GM21737 (cell line): Measurements from ENCODE around the gene KLHL17.
A peak's percentile ranks its signal among the peaks of the same experiment; 100 is the strongest.

Experiments
- ATAC-seq: cut with Tn5 transposase; IDR thresholded peaks from one replicate; pipeline ENCODE4 v1.9.1; 2021; ENCODE audit warnings: mild to moderate bottlenecking, moderate library complexity; ENCODE audit not compliant: unreplicated experiment

Gene KLHL17

DNA sequence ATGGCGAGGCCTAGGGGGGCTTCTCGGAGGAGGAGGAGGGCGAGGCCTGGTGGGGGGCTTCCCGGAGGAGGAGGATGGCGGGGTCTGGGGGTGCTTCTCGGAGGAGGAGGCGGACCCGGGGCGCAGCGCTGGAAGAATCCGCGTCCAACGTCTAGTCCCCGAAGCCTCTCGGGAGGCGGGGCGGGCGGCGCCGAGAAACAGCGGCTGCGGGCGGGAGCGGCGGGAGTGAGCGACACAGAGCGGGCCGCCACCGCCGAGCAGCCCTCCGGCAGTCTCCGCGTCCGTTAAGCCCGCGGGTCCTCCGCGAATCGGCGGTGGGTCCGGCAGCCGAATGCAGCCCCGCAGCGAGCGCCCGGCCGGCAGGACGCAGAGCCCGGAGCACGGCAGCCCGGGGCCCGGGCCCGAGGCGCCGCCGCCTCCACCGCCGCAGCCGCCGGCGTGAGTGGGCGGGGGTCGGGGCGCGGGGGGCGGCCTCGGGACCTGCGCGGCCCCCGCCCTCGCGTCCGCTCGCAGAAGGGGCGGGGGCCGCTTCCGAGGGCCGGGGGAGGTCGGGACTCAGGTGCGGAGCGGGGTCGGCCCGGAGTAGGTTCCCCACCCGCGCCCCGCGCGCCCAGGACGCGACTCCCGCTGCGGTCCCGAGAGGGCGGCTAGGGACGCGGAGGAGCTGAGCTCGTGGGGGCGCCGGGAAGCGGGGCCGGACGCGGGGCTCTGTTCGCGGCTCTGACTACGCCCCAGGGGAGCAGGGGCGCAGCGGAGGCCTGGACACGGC, at the start of gene KLHL17:
KLHL17 (plus strand) TSS at position 222 of the 769 bp plus-strand sequence; CDS start at position 332, 110 bp downstream.
- peak; percentile 43 for ATAC-seq

DNA sequence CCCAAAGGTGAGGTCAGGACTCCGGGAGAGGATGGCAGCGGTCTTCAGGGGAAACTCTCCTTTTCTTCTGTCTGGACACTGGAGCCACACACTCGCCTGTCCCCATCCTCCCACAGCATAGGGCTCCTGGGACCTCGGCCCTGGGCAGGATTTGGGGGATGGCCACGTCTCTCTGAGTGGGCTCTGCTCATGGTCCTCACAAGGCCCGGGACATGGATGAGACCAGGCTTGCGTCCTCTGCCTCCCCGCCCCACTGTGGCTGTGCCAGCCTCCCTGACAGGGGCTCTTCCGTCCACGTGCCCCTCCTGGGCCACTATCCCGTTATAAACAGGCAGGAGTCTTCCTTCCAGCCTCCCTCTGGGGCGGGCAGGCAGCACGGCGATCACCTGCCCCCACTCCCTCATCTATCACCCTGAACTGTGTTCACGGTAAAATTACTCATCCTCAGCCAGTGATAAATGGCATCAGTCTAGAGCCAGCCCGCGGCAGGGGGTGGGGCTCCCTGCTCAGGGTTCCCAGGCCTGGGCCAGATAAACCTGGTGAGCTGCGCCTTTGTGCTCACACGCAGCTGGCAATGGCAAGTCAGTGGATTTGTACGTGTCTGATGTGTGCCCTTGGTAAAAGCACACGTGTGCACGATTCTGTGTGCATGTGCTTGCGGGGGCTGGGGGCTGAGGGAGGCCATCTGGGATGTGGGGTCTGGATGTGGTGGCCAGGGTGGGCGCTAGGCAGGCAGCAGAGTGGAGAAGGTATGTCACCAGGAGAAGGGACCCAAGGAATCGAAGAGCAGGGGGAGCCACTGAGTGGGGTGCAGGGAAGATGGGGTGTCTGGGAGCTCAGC, 49.3 kb upstream of the KLHL17 start:
- ATAC-seq, result no peak

DNA sequence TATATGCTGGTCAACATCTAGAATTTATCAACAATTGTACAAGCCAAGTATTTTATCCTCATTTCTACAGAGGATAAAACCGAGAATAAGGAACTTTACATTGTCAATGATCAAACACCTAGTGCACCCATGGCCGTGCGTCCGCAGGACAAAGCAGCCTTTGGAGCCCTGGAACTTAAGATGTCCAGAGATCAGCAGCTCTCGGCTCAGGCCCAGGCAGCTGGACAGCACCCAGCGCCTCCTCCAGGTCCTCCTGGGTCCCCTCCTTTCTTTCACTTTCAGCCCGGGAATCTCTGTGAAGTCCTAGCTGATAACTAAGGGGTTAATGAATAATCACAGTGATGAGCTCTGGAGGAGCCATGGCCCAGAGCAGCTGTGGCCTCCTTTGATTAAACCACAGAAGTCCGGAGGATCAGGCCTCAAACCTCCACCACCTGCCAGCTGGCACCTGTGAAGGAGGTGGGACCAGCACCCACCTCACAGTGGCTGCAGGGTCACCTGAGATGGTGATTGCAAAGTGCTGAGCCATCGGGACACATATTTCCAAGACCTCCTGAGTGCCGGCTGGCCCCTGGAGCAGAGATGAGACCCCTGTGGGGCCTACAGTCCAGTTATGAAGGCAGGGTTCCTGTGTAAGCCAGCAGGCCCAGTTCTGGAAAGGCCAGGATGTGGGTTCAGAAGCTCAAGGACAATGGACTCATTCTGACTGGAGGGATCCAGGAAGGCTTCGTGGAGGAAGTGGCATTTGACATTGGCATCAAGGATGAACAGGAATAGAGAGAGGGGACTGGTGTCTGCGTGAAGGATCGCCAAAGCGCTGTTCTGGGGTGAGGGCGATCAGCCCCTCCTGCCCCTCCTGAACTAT, 48.3 kb upstream of the KLHL17 start:
- ATAC-seq, result no peak

DNA sequence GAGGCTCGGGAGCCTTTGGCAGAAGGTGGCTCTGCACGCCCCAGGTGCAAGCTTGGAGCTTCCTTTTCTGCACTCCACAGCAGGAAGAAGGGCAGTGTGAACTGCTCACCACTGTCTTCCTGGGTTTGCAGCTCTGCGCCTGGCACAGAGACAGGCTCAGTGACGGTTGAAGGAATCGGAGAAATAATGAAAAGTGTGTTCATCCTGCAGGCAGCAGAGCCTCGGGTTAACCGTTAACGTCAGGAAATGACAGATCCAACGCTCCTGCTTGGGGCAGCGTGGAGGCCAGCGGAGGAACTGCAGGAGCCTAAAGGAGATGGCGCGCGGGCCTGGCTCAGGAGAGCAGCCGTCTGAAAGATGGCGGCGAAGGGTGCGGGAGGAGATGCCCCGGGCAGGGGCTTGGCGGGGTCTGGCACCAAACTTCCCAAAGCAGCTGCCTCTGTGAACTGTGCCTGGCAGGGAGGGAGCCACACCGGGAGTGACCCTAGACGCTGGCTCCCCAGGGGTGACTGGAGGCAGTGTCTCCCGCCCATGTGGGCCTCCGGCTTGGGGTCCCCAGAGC, 47.6 kb upstream of the KLHL17 start:
- ATAC-seq, result no peak

DNA sequence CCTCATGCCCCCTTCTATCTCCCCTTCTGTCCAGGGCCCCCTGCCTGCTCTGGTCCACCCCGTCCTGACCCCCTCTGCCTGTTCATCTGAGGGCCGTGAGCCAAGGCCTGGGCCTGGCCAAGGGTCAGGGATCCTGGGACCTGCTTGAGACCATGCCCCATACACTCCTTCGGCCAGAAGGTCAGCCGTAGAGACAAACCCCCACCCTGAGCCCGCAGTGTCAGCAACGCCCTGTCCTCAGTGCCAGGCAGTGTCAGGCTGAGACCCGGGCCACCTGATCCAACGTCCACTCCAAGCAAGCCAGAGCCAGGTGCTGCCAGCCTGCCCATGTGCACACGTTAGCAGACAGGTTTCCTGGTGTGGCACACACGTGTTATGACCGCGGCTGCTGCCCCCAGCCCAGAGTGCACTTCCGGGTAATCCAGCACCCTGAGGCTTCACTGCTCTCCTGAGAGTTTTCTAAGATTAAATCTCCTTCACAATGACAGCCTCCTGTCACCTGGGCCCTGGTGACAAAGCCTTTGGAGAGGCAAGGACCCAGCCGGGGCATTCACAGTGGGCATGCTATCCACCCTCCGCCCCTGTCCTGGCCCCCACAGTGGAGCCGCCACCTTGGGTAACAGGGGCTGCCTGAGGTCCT, 46.8 kb upstream of the KLHL17 start:
- ATAC-seq, result no peak

DNA sequence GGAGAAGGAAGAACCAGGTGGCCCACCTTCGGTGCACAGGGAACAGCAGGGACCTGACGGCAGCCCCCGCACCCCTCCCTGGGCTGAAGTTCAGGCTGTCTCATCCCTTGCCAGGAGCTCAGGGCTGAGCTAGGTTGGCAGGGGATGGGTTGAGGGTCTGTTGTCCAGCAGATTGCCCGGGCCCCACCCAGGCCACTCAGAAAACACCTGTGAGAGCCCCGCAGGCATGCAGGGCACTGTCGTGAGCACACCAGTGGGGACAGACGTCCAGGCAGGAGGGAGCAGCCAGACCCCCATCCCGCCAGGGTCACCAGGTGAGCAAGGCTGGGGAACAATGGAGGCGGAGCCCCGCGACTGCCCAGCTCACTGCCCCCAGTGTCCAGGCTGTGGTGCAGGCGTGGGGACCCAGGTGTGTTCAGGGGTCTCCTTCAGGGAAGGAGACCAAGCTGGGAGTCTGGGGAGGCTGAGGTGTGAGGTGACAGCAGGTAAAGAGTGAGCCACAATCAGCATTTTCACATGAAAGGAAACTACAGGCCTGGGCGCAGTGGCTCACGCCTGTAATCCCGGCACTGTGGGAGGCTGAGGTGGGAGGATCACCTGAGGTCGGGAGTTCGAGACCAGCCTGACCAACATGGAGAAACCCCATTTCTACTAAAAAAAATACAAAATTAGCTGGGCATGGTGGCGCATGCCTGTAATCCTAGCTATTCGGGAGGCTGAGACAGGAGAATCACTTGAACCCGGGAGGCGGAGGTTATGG, 46.1 kb upstream of the KLHL17 start:
- ATAC-seq, result no peak

DNA sequence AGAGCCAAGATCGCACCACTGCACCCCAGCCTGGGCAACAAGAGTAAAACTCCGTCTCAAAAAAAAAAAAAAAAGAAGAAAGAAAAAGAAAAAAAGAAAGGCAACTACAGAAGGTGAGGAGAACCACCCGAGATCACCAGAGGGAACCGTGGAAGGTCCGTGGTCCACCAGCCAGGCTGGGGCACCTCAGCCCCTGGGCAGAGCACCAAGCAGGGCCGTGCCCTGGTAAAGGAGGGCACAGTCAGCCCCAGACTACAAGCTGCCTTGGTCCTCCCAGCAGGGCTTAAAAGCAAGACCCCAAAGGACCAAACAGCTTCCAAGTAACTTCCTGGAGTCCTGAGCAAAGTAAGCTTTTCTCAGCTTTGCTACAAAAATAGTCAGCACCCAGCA, 45.5 kb upstream of the KLHL17 start:
- ATAC-seq, result no peak

DNA sequence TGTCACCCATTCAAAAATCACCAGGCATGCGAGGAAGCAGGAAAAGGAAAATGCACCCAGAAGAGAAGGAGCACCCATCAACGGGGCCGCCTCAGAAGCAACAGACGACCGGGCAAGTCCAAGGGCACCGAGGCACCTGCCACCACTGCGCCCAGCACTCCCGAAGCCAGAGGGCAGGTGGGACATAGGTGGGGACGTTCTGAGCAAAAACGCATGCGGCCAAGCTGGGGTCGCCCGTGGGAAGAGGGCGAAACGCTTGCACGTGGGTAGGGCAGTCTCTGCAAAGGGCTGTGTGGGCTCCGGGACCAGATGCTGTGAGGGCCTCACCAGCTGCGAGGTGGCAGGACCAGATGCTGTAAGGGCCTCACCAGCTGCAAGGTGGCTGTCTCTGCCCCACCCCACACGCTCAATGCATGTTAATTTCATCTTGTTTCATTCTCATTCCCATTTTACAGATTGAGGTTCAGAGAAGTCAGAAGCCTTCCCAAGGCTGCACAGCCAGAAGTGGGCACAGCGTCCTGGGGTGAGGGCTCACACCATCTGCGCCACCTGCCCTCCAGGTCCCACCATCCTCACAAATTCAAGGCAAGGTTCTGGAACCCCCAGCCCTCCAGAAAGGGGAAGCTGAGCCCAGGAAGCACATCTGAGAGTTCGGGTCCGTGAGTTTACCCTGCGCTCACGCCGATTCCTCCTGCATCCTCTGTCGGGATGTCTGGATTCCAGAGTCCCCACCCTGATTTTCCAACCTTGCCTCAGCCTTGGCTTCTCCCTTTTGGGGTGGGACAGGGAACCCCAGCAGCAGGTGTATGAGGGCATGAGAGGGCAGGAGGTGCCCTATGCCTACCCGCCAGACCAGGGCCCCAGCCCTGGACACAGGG, 44.9 kb upstream of the KLHL17 start:
- ATAC-seq, result no peak

DNA sequence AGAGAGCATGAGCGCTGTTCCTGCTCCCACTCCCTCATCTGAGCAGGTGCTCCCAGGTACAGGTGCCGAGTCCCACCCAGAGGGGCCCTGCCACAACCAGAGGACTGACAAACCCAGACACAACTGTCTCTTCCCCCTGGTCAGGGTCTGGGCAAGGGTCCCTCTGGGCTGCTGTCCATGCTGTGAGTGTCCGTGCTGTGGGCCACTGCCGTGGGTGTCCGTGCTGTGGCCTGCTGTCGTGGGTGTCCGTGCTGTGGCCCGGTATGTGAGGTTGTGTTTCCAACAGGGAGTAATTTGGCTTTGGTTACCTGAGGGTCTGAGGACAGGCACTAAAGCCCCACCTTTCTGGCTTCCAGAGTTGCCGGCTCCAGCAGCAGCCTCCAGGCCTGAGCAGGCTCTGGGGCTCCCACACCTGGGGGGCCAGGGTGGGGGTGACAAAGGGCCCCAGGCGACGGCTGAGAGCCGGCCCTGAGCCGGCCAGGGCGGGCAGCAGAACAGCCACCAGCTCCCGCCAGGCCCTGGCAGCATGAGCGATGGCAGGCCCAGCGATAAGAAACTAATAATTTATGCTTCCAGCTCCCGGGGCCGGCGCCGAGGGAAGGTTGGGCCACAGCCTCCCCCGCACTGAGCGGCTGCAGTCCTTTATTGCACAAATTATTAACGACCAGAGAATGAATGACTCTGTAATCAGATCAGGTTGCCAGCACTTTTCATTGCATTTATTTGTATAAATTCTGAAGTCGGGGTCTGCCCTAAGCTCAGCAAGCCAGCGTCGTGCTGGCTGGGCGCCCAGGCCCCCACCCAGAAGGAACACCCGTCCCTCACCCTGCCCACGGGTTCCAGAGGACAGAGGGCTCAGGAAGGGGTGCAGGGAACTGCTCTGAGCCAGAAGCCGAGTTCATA, 44.0 kb upstream of the KLHL17 start:
- ATAC-seq, result no peak

DNA sequence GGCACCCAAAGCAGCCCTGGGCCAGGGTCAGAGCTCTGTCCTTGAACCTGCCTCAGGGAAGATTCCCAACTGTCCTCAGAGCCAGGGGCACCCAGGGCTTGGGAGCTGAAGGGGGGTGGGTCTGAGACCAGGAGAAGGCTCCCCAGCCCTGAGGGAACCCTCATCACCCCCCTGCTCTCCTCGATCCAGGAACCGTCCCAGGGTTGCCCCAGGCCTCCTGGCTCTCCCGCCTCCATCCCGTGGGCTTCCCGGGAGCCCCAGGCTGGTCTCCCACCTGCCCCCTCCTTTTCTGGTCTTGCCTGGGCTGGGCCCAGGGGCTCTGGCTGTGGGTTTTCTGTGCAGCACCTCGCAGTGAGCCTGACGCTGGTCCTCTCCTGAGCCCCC, 43.3 kb upstream of the KLHL17 start:
- ATAC-seq, result no peak

DNA sequence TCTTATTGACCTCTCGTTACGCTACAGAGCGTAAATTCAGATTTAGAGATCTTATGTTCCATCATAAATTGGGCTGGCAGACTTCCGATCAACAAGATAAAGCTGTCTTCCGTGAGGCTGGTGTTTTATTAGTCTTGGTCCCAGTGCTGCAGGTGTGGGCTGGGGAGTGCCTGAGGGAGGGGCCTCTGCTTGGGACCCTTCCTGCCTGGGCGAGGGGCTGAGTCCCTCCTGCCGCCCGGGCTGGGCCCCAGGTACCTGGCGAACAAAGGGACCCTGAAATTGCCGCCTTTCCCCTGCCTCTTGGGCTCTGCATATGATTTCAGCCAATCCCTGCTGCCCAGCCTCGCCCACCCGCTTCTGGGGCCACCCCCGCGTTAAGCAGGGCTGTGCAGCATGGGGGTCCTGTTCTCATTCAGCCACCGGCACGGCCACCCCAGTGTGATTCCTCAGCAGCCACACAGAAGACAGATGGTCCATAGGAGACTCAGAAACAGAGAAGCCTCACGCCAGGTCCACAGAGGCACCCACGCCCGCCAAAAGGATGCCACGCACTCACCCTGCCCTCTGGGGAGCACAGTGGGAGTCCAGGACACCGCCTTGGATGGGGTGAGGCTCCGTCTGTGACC, 42.8 kb upstream of the KLHL17 start:
- ATAC-seq, result no peak

DNA sequence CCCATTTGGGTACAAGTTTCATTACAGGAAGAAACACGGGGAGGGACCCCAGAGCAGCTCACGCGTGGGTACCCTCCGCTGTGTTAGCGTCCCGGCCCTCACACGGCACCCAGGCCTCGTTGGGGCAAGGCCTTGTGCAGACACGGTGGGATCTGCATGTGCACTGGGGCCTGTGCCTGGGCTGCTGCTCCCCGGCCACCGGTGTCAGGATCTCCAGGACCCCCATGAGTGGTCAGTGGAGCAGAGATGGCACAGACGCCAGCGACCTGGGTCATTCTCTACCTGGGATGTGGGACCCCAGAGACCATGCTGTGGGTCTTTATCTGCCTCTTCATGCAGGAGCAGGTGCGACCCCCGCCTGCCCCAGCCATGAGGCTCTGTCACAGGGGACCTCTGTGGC, 42.0 kb upstream of the KLHL17 start:
- ATAC-seq, result no peak

DNA sequence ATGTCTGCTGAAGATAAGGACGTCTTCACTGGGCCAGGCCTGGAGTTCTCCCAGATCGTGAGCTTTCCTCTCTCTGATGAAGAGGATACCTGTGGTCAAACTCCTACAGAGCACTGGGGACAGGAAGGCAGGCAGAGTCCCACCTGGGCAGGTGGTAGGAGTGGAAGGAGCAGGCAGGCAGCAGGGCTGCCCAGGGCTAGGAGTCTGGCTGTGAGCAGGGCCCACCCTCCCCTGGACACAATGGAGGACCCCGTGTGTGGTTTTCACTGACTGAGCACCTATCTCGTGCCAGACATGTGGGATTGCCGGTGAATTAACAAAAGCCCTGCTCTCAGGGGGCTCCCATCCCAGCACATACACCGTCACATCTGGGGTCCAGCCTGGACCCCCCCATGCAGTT, 41.5 kb upstream of the KLHL17 start:
- ATAC-seq, result no peak

DNA sequence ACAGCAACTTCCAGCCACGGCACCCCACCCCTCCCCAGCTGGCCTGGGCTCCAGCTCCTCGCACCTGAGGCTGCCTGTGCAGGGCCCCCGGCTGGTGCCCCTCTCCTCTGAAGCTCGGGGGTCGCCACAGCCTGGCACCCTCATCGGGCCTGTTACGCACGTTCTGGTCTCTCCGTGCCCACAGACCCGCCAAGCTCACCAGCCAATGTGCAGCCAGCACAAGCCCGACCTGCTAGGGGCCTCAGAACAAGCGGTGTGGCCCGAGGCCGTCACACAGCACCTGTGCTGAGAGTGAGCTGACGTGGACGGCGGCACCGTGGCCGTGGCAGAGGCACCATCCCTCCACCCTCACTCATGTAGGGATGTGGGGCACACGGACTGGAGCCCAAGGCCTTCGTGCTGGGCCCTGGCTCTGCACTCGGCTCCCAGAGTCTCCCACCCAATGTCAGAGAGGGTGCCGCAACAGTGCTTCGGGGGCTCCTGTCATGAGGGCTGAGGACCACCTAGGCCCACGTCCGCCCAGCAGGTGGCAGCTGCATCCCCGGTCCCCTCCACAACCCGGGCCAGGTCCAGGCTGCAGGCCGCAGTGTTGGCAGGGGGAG, 41.0 kb upstream of the KLHL17 start:
- ATAC-seq, result no peak

DNA sequence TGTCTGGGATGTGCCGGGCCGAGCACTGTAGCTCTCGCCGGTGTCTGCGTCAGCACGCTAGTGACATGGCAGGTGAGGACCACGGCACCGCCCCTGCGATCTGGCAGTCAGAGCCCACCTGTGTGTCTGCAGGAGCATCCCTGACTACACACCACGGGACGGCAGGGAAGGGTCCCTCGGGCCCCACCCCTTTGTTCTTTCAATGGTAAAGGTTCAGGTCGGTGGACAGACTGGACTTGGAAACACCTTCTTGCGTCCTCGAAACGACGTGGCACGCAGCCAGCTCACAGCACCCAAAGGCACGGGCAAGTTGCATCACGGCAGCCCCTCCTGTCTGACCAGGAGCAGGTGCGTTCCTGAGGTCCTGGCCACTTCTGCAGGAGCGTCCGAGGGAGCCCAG, 40.4 kb upstream of the KLHL17 start:
- no peak for ATAC-seq

DNA sequence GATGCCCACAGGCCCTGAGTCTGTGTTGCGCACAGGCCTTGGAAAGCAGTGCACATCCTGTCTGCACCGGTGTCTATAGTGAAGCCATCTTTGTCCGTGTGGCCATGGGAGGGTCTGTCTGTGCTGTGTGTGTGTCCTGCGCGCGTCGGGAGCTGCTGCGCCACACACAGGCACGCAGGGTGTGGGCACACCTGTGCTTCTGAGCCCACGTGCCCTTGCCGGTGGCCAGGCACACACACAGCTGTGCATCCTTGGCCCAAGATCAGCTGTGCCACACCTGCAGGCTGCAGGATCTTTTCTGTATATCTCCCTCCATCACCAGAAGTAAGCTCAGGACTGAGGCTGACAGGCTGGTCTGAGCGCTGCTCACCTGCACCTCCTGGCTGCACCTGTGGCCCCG, 39.9 kb upstream of the KLHL17 start:
- no peak for ATAC-seq
